Neural cell (in vitro differentiated cells): ENCODE results near the gene RRP1.

Experiments used
- EZH2 ChIP-seq: fragments of 200-600, 300-800 bp; shearing (Covaris generic), sonication (generic); IDR thresholded peaks from 2 replicates; pipeline ENCODE4 v1.6.1; 2014; ENCODE audit warnings: antibody characterized with exemption, low read length, borderline replicate concordance, mild to moderate bottlenecking; ENCODE audit not compliant: insufficient read depth, poor library complexity, severe bottlenecking
- MXI1 ChIP-seq: fragments of 450-650 bp; conservative IDR thresholded peaks from 2 replicates; pipeline ENCODE4 v1.6.1; 2014; ENCODE audit warnings: antibody characterized with exemption, mild to moderate bottlenecking; ENCODE audit not compliant: poor library complexity, severe bottlenecking
- POLR2AphosphoS5 ChIP-seq: IDR thresholded peaks from 2 replicates; pipeline ENCODE4 v1.6.1; 2012
- TF ChIP-seq, protein P1 (sequence below): fragments of 450-650 bp; IDR thresholded peaks from 2 replicates; pipeline ENCODE4 v1.5.1; 2014; ENCODE audit warnings: antibody characterized with exemption, mild to moderate bottlenecking, moderate library complexity; ENCODE audit not compliant: poor library complexity, severe bottlenecking

- TF ChIP-seq, protein P1, sequence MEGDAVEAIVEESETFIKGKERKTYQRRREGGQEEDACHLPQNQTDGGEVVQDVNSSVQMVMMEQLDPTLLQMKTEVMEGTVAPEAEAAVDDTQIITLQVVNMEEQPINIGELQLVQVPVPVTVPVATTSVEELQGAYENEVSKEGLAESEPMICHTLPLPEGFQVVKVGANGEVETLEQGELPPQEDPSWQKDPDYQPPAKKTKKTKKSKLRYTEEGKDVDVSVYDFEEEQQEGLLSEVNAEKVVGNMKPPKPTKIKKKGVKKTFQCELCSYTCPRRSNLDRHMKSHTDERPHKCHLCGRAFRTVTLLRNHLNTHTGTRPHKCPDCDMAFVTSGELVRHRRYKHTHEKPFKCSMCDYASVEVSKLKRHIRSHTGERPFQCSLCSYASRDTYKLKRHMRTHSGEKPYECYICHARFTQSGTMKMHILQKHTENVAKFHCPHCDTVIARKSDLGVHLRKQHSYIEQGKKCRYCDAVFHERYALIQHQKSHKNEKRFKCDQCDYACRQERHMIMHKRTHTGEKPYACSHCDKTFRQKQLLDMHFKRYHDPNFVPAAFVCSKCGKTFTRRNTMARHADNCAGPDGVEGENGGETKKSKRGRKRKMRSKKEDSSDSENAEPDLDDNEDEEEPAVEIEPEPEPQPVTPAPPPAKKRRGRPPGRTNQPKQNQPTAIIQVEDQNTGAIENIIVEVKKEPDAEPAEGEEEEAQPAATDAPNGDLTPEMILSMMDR = peak; percentile 100
- TF ChIP-seq MXI1 (peak; percentile 99), POLR2AphosphoS5 (peak; percentile 78), EZH2 (no peak)
Measured at GRCh38 chr21:43789276-43790009, at the start of gene RRP1.
